Testis (tissue), 2 donors: ENCODE results near the gene OPA3.

Source experiments
- POLR2A ChIP-seq: fragments of 450-650 bp; IDR thresholded peaks from one replicate; pipeline ENCODE4 v1.6.1; 2017; ENCODE audit warnings: antibody characterized with exemption, mild to moderate bottlenecking, moderate library complexity
- TF ChIP-seq, protein P1 (sequence below), 3 experiments: fragments of 450-650 bp in 2 of 3; fragments of 200-600 bp in 1 of 3; sonication (generic) in 1 of 3; IDR thresholded peaks; one replicate each; pipeline ENCODE4 v1.5.1; 2016 to 2019; ENCODE audit warnings: antibody characterized with exemption in 3 of 3, mild to moderate bottlenecking in 2 of 3, moderate library complexity in 1 of 3

DNA sequence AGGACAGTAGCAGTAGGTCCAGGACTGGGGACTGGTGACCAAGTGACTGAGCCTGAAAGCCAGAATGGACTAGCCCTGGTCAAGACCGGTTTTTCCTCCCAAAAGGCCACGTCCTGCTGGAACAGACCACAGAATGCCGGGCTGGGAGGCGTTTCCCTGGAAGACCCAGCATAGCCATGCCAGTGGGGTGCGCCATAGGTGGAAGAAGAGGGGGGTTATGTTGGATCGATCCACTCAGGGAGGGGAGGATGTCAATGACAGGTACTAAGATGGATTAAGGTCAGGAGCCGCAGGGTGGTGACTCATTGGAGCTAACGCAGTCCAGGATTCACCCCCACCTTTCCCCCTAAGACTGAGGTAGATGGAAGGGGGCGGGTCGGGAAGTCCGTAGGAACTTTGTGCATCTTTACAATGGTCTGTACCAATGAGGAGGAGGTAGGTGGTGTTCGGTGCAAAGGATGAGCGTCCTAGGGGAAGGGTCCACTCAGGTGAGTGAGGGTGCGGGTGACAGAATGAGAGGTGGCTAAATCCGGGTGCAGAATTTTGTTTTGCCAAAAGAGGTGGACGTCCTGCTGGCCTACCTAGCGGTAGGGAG lies 56.4 kb downstream of the OPA3 start:
- TF ChIP-seq, protein P1, sequence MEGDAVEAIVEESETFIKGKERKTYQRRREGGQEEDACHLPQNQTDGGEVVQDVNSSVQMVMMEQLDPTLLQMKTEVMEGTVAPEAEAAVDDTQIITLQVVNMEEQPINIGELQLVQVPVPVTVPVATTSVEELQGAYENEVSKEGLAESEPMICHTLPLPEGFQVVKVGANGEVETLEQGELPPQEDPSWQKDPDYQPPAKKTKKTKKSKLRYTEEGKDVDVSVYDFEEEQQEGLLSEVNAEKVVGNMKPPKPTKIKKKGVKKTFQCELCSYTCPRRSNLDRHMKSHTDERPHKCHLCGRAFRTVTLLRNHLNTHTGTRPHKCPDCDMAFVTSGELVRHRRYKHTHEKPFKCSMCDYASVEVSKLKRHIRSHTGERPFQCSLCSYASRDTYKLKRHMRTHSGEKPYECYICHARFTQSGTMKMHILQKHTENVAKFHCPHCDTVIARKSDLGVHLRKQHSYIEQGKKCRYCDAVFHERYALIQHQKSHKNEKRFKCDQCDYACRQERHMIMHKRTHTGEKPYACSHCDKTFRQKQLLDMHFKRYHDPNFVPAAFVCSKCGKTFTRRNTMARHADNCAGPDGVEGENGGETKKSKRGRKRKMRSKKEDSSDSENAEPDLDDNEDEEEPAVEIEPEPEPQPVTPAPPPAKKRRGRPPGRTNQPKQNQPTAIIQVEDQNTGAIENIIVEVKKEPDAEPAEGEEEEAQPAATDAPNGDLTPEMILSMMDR (IDR thresholded peaks at IDR 0.05): no peak
- TF ChIP-seq POLR2A: no peak
